OCI-LY3 (cell line): ENCODE results near the gene ATP13A2.

Experiments
- H2AFZ ChIP-seq: fragments of 200-600, 300-600 bp; shearing (Covaris generic); 2 replicates; pipeline ENCODE4 v1.6.0; 2014; ENCODE audit warnings: antibody characterized with exemption, low read depth, low read length
- H3K27ac ChIP-seq: fragments of 200-600, 300-600 bp; sonication (generic); 2 replicates; pipeline ENCODE4 v1.5.1; 2014; ENCODE audit warnings: mild to moderate bottlenecking, low read length, moderate library complexity, mixed read lengths
- H3K27me3 ChIP-seq: fragments of 200-600, 300-600 bp; sonication (generic); 2 replicates; pipeline ENCODE4 v1.6.1; 2014; ENCODE audit warnings: low read depth, low read length, mixed read lengths
- H3K36me3 ChIP-seq: fragments of 200-600, 300-600 bp; sonication (generic); replicated peaks from 2 replicates; pipeline ENCODE3; 2014; ENCODE audit warnings: low read depth, low read length, mixed read lengths
- H3K4me1 ChIP-seq: fragments of 300-600, 200-600 bp; sonication (generic); 2 replicates; pipeline ENCODE4 v1.6.1; 2014; ENCODE audit warnings: low read length, mixed read lengths
- H3K4me2 ChIP-seq: fragments of 200-600, 300-600 bp; sonication (generic); 2 replicates; pipeline ENCODE4 v1.6.1; 2014; ENCODE audit warnings: low read length, mixed read lengths
- H3K4me3 ChIP-seq: fragments of 300-600, 200-600 bp; sonication (generic); 2 replicates; pipeline ENCODE4 v1.5.1; 2014; ENCODE audit warnings: antibody characterized with exemption, mild to moderate bottlenecking, low read length, moderate library complexity
- H3K79me2 ChIP-seq: fragments of 300-600, 200-600 bp; shearing (Covaris generic); 2 replicates; pipeline ENCODE4 v1.6.1; 2014; ENCODE audit warnings: mild to moderate bottlenecking, low read length, mixed read lengths
- H3K9ac ChIP-seq: fragments of 300-600, 200-600 bp; shearing (Covaris generic); 2 replicates; pipeline ENCODE4 v1.6.0; 2014; ENCODE audit warnings: mild to moderate bottlenecking, low read length, moderate library complexity
- H3K9me3 ChIP-seq: fragments of 200-600, 300-600 bp; shearing (Covaris generic); 2 replicates; pipeline ENCODE4 v1.6.1; 2014; ENCODE audit warnings: low read length, mixed read lengths; ENCODE audit not compliant: insufficient read depth
- H4K20me1 ChIP-seq: fragments of 200-600, 300-600 bp; sonication (generic); 2 replicates; pipeline ENCODE4 v1.6.1; 2016; ENCODE audit warnings: low read length, mixed read lengths; ENCODE audit not compliant: insufficient read depth
- EZH2phosphoT487 ChIP-seq: fragments of 200-600 bp; shearing (Covaris generic); IDR thresholded peaks from 2 replicates; pipeline ENCODE4 v1.6.1; 2018; ENCODE audit warnings: antibody characterized with exemption, mixed run types, low read depth
- TF ChIP-seq, protein P1 (sequence below): fragments of 200-600, 300-600 bp; sonication (generic); IDR thresholded peaks from 2 replicates; pipeline ENCODE4 v1.5.1; 2014; ENCODE audit warnings: antibody characterized with exemption, low read length, low read depth

ATP13A2 gene

DNA sequence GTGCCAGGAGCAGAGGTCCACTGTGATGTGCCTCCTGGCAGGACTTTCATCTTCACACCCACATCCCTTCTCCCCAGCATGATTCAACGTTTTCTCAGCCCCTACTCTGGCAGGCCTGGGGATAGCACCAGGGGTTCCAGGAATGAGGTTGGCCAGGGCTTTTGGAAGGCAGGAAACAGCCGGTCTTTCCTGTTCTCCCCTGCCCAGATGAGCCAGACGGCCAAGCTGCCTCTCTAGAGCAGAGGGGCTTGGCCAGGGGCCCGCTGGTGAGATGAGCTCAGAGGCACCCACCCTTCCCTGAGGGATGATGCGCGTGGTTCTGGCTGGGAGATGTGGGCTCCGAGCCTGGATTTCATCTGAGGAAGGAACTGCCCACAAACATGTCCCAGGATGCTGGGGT, 27.0 kb downstream of the ATP13A2 start:
- Histone ChIP-seq H2AFZ (no peak overlapping the region), H3K27ac (no peak overlapping the region), H4K20me1 (no peaks in the 10 kb centered on the region), H3K27me3 (no peaks in the 10 kb centered on the region), H3K36me3 (no peaks in the 10 kb centered on the region), H3K9me3 (no peaks in the 10 kb centered on the region), H3K9ac (no peak overlapping the region), H3K79me2 (no peaks in the 10 kb centered on the region), H3K4me2 (no peak overlapping the region), H3K4me1 (no peaks in the 10 kb centered on the region), H3K4me3 (no peak overlapping the region)
- TF ChIP-seq EZH2phosphoT487, result no peak
- TF ChIP-seq, protein P1, sequence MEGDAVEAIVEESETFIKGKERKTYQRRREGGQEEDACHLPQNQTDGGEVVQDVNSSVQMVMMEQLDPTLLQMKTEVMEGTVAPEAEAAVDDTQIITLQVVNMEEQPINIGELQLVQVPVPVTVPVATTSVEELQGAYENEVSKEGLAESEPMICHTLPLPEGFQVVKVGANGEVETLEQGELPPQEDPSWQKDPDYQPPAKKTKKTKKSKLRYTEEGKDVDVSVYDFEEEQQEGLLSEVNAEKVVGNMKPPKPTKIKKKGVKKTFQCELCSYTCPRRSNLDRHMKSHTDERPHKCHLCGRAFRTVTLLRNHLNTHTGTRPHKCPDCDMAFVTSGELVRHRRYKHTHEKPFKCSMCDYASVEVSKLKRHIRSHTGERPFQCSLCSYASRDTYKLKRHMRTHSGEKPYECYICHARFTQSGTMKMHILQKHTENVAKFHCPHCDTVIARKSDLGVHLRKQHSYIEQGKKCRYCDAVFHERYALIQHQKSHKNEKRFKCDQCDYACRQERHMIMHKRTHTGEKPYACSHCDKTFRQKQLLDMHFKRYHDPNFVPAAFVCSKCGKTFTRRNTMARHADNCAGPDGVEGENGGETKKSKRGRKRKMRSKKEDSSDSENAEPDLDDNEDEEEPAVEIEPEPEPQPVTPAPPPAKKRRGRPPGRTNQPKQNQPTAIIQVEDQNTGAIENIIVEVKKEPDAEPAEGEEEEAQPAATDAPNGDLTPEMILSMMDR, result no peak

DNA sequence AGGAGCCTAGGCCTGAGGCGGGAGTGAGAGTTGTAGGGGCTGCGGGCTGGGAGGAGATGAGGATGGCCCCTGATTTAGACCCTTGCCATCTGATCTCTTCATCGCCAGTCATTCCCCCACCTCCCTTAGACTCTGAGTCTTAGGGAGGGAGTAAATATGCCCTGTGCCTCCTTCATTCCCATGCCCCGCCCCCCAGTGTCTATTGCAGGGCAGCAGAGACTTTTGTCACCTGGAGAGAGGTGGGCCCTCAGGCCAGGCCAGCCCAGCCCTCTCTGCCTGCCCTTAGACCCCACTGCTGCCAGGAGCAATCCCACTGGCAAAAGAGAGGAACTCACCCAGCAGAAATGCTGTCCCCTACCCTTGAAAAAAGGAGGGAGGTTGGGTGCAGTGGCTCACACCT, 28.1 kb downstream of the ATP13A2 start:
- no peak for TF ChIP-seq EZH2phosphoT487
- TF ChIP-seq, protein P1, result no peak
- Histone ChIP-seq H3K4me1 (no peaks in the 10 kb centered on the region), H3K79me2 (no peaks in the 10 kb centered on the region), H2AFZ (no peak overlapping the region), H3K4me3 (no peak overlapping the region), H3K27me3 (no peaks in the 10 kb centered on the region), H4K20me1 (no peaks in the 10 kb centered on the region), H3K9me3 (no peaks in the 10 kb centered on the region), H3K4me2 (no peak overlapping the region), H3K36me3 (no peaks in the 10 kb centered on the region), H3K9ac (no peak overlapping the region), H3K27ac (no peak overlapping the region)

DNA sequence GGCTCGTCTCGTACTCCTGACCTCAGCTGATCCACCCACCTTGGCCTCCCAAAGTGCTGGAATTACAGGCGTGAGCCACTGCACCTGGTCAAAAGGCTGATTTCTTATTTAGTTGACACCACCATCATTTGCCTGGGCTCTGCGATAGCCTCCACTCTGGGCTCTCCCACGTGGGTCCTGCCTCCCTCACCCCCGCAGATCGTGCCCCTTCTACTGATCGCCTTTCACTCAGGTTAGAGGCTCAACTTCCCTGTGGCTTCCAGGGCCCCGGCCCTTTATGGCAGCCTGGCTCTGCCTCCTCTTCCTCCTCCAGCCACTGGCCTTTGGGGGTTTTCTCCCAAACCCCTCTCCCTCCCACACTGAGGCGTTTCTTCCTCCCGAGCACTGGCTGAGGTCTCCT, 28.8 kb downstream of the ATP13A2 start:
- no peak overlapping the region for H2AFZ ChIP-seq
- H3K27ac ChIP-seq, result no peak overlapping the region
- H3K4me3 ChIP-seq, result no peak overlapping the region
- no peaks in the 10 kb centered on the region for H3K36me3 ChIP-seq
- no peak overlapping the region for H3K4me2 ChIP-seq
- H4K20me1 ChIP-seq, result no peaks in the 10 kb centered on the region
- H3K9ac ChIP-seq, result no peak overlapping the region
- no peaks in the 10 kb centered on the region for H3K4me1 ChIP-seq
- H3K27me3 ChIP-seq, result no peaks in the 10 kb centered on the region
- no peaks in the 10 kb centered on the region for H3K79me2 ChIP-seq
- TF ChIP-seq EZH2phosphoT487, result no peak
- TF ChIP-seq, protein P1, result no peak
- no peaks in the 10 kb centered on the region for H3K9me3 ChIP-seq

DNA sequence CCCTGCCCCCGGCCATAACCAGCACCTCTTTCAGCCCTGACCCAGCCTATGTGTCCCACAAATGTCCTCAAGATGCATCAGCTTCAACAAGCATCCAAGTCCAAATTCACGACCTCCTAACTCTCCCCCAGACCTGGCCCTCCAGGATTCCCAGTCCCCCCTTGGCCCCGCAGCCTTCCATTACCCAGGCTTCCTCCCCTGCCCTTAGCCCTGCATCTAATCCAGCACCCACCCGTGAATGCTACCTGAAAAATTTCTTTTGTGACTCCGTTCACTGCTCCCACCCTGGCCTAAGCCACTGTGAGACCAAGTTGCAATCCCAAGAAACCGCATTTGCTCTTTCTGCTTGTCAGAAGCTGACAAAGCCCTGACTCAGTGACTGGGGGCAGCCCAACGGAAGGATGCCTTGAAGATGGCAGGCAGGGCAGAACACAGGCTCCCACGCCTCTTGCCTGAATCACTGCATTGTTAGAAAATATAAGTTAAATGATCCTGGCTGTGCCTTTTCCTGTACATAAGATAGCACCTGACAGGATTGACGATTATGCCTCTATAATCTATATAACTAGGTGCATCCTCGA, 30.4 kb downstream of the ATP13A2 start:
- no peak overlapping the region for H3K4me3 ChIP-seq
- H3K27ac ChIP-seq, result no peak overlapping the region
- no peak overlapping the region for H3K4me2 ChIP-seq
- no peaks in the 10 kb centered on the region for H3K36me3 ChIP-seq
- H3K27me3 ChIP-seq, result no peaks in the 10 kb centered on the region
- no peaks in the 10 kb centered on the region for H3K4me1 ChIP-seq
- TF ChIP-seq, protein P1, result no peak
- no peak for TF ChIP-seq EZH2phosphoT487
- H3K79me2 ChIP-seq, result no peaks in the 10 kb centered on the region
- no peaks in the 10 kb centered on the region for H3K9me3 ChIP-seq
- H3K9ac ChIP-seq, result no peak overlapping the region
- H2AFZ ChIP-seq, result no peak overlapping the region
- no peaks in the 10 kb centered on the region for H4K20me1 ChIP-seq
